IMR-90 (cell line): ENCODE data around the gene TXNRD1. TPM values are rescaled to one million over a fixed set of nuclear protein-coding genes. Genes with fewer than 3 reads are reported as not detected.

Experiments
- ATAC-seq: fragments of 200-7000 bp; cut with Tn5 transposase; 2 replicates; pipeline ENCODE4 v1.9.1; 2020; ENCODE audit warnings: low read depth, mild to moderate bottlenecking, moderate library complexity
- BruUV-seq: library from RNA; stranded (reverse); fragments of 400-500 nt; replicated peaks from 2 replicates; lab custom pipeline; 2021; lab: Mats Ljungman, UMichigan
- CTCF ChIA-PET: fragments of 300-600 bp; formaldehyde crosslinking; extraction: SDS; loops from one replicate; lab custom pipeline; 2021; ENCODE audit warnings: antibody characterized with exemption; lab: Yijun Ruan, JAX
- POLR2A ChIA-PET: fragments of 300-600 bp; sonication (Branson Sonifier 250); formaldehyde crosslinking; loops from one replicate; lab custom pipeline; 2022; ENCODE audit warnings: antibody characterized with exemption; ENCODE audit not compliant: unreplicated experiment; lab: Charles Lee
- DNase-seq: peaks from one replicate; pipeline ENCODE4 v3.0.0; 2013
- H2AFZ ChIP-seq: replicated peaks from 2 replicates; pipeline ENCODE3; 2013; ENCODE audit warnings: low read length, mild to moderate bottlenecking; ENCODE audit not compliant: poor library complexity
- H2AK5ac ChIP-seq: 2 replicates; pipeline ENCODE4 v1.6.1; 2013; ENCODE audit warnings: low read depth, low read length, inconsistent platforms
- H2AK9ac ChIP-seq: replicated peaks from 2 replicates; pipeline ENCODE3; 2013; ENCODE audit warnings: mild to moderate bottlenecking, low read depth, low read length, moderate library complexity; ENCODE audit not compliant: poor library complexity
- H2BK120ac ChIP-seq: 2 replicates; pipeline ENCODE4 v1.6.1; 2013; ENCODE audit warnings: low read depth, low read length, inconsistent platforms
- H2BK15ac ChIP-seq: 3 replicates; pipeline ENCODE4 v1.6.1; 2013; ENCODE audit warnings: low read depth, low read length, inconsistent platforms
- H2BK20ac ChIP-seq: 2 replicates; pipeline ENCODE4 v1.6.1; 2013; ENCODE audit warnings: low read depth, mild to moderate bottlenecking, inconsistent platforms, low read length, moderate library complexity
- H2BK5ac ChIP-seq: 2 replicates; pipeline ENCODE4 v1.6.1; 2013; ENCODE audit warnings: mild to moderate bottlenecking, low read depth, low read length, inconsistent platforms; ENCODE audit not compliant: poor library complexity, severe bottlenecking
- H3K14ac ChIP-seq: replicated peaks from 2 replicates; pipeline ENCODE4 v1.6.1; 2013; ENCODE audit warnings: low read depth, low read length, inconsistent platforms
- H3K18ac ChIP-seq: 2 replicates; pipeline ENCODE4 v1.6.1; 2013; ENCODE audit warnings: low read depth, low read length, control low read depth
- H3K23ac ChIP-seq: 2 replicates; pipeline ENCODE4 v1.6.1; 2013; ENCODE audit warnings: low read depth, low read length, inconsistent platforms
- H3K27ac ChIP-seq: 2 replicates; pipeline ENCODE4 v1.5.1; 2013; ENCODE audit warnings: mild to moderate bottlenecking, control low read depth, low read length; ENCODE audit not compliant: insufficient read depth
- H3K27me3 ChIP-seq: 2 replicates; pipeline ENCODE4 v1.6.1; 2013; ENCODE audit warnings: low read length; ENCODE audit not compliant: control insufficient read depth, insufficient read depth
- H3K36me3 ChIP-seq: 2 replicates; pipeline ENCODE4 v1.6.1; 2013; ENCODE audit warnings: low read length, mixed read lengths; ENCODE audit not compliant: control insufficient read depth, insufficient read depth
- H3K4ac ChIP-seq: 2 replicates; pipeline ENCODE4 v1.6.1; 2013; ENCODE audit warnings: low read depth, low read length, inconsistent platforms
- H3K4me1 ChIP-seq: 2 replicates; pipeline ENCODE4 v1.6.1; 2013; ENCODE audit warnings: low read length, mixed read lengths; ENCODE audit not compliant: control insufficient read depth, insufficient read depth
- H3K4me2 ChIP-seq: 2 replicates; pipeline ENCODE4 v1.6.1; 2013; ENCODE audit warnings: low read depth, mild to moderate bottlenecking, control low read depth, low read length, moderate library complexity
- H3K4me3 ChIP-seq: 2 replicates; pipeline ENCODE4 v1.5.1; 2013; ENCODE audit warnings: low read depth, mild to moderate bottlenecking, control low read depth, low read length, moderate library complexity; ENCODE audit not compliant: insufficient read depth
- H3K56ac ChIP-seq: 2 replicates; pipeline ENCODE4 v1.6.1; 2013; ENCODE audit warnings: low read length, inconsistent platforms; ENCODE audit not compliant: insufficient read depth; ENCODE audit errors: extremely low read depth
- H3K79me1 ChIP-seq, 2 experiments: 2 replicates each; pipeline ENCODE4 v1.6.1; 2013; ENCODE audit warnings: low read length in 2 of 2, inconsistent platforms in 1 of 2, low read depth in 1 of 2
- H3K9ac ChIP-seq: 2 replicates; pipeline ENCODE4 v1.6.1; 2013; ENCODE audit warnings: low read depth, low read length, control low read depth
- H3K9me1 ChIP-seq: 2 replicates; pipeline ENCODE4 v1.6.1; 2013; ENCODE audit warnings: low read length, inconsistent platforms; ENCODE audit not compliant: insufficient read depth
- H3K9me3 ChIP-seq: 2 replicates; pipeline ENCODE4 v1.6.1; 2013; ENCODE audit warnings: low read length; ENCODE audit not compliant: control insufficient read depth, insufficient read depth
- H4K20me1 ChIP-seq: 2 replicates; pipeline ENCODE4 v1.6.1; 2013; ENCODE audit warnings: low read length, inconsistent platforms; ENCODE audit not compliant: insufficient read depth
- H4K5ac ChIP-seq: 2 replicates; pipeline ENCODE4 v1.6.1; 2013; ENCODE audit warnings: mild to moderate bottlenecking, low read depth, low read length, control low read depth
- H4K8ac ChIP-seq, 2 experiments: 2 replicates each; pipeline ENCODE4 v1.6.1; 2013; ENCODE audit warnings: low read depth in 2 of 2, low read length in 2 of 2, control low read depth in 1 of 2, inconsistent platforms in 1 of 2
- H4K91ac ChIP-seq: 2 replicates; pipeline ENCODE4 v1.6.1; 2013; ENCODE audit warnings: low read depth, low read length, inconsistent platforms; ENCODE audit not compliant: insufficient read depth
- CHD1 ChIP-seq: IDR thresholded peaks from 2 replicates; pipeline ENCODE4 v1.6.1; 2012; ENCODE audit warnings: low read depth, low read length, improper control_type of control experiment
- FOS ChIP-seq: fragments of 150-350 bp; IDR thresholded peaks from 2 replicates; pipeline ENCODE4 v1.6.1; 2016; ENCODE audit warnings: low read depth, low read length
- MAFK ChIP-seq: IDR thresholded peaks from 2 replicates; pipeline ENCODE4 v1.6.1; 2012; ENCODE audit warnings: low read depth, low read length, improper control_type of control experiment
- MAZ ChIP-seq: IDR thresholded peaks from 2 replicates; pipeline ENCODE4 v1.6.1; 2012; ENCODE audit warnings: low read depth, mild to moderate bottlenecking, low read length, improper control_type of control experiment, moderate library complexity, borderline replicate concordance
- MXI1 ChIP-seq: IDR thresholded peaks from 2 replicates; pipeline ENCODE4 v1.6.1; 2012; ENCODE audit warnings: low read depth, mild to moderate bottlenecking, low read length, moderate library complexity, borderline replicate concordance
- NFE2L2 ChIP-seq: fragments of 150-350 bp; IDR thresholded peaks from 2 replicates; pipeline ENCODE4 v1.6.1; 2016; ENCODE audit warnings: low read depth, mild to moderate bottlenecking, low read length
- RAD21 ChIP-seq: IDR thresholded peaks from 2 replicates; pipeline ENCODE4 v1.6.1; 2012; ENCODE audit warnings: low read length, improper control_type of control experiment
- RCOR1 ChIP-seq: IDR thresholded peaks from 2 replicates; pipeline ENCODE4 v1.6.1; 2012; ENCODE audit warnings: mild to moderate bottlenecking, low read length, improper control_type of control experiment; ENCODE audit not compliant: insufficient replicate concordance
- RFX5 ChIP-seq: IDR thresholded peaks from 2 replicates; pipeline ENCODE4 v1.8.0; 2012; ENCODE audit warnings: low read depth, mild to moderate bottlenecking, low read length, moderate library complexity
- SMC3 ChIP-seq: fragments of 150-350 bp; IDR thresholded peaks from 2 replicates; pipeline ENCODE4 v1.6.1; 2016; ENCODE audit warnings: low read depth, mild to moderate bottlenecking, antibody characterized with exemption, low read length, moderate library complexity
- WGBS, 2 experiments: methylation state at CpG; one replicate each; pipeline versions ENCODE4 v1.1.5 to v1.1.7; 2013; ENCODE audit warnings: missing lambda C conversion rate in 2 of 2; ENCODE audit not compliant: insufficient read length in 1 of 2; ENCODE audit errors: extremely low coverage in 2 of 2; 5-methylcytosine and 5-hydroxymethylcytosine counted together
- dilution Hi-C: fragments of 300-500 bp; cut with HindIII; formaldehyde crosslinking; loops from one replicate; pipeline ENCODE4 v1.14.3; 2018; ENCODE audit warnings: low sequenced_read_pairs; ENCODE audit not compliant: unreplicated experiment
- in situ Hi-C: fragments of 300-500 bp; cut with MboI; formaldehyde crosslinking; loops from 3 replicates; pipeline ENCODE4 v1.14.3; 2019; ENCODE audit warnings: low sequenced_read_pairs, inconsistent platforms, mixed read lengths
- intact Hi-C: fragments of 100-400 bp; cut with micrococcal nuclease; formaldehyde crosslinking; loops from 2 replicates; pipeline ENCODE4 v1.10.0; 2022
- polyA plus RNA-seq, 3 experiments: library from polyadenylated mRNA; depleted of rRNA; stranded (reverse); fragments of >200 nt; gene quantifications; 2 replicates each; pipeline ENCODE4 v1.2.3, GENCODE V29; 2012; ENCODE audit warnings: low replicate concordance in 1 of 3
- total RNA-seq: library from RNA; depleted of rRNA; stranded (reverse); fragments of >200 nt; gene quantifications from 2 replicates; pipeline ENCODE4 v1.2.3, GENCODE V29; 2012
- TF ChIP-seq, protein P1 (sequence below): conservative IDR thresholded peaks from 2 replicates; pipeline ENCODE4 v1.5.1; 2012; ENCODE audit warnings: mild to moderate bottlenecking, low read depth, low read length, improper control_type of control experiment

TXNRD1 gene
- total and polyA plus RNA-seq, 2 of the 4 experiments (the other 2 are of a cell fraction), result 379 to 582 TPM

DNA sequence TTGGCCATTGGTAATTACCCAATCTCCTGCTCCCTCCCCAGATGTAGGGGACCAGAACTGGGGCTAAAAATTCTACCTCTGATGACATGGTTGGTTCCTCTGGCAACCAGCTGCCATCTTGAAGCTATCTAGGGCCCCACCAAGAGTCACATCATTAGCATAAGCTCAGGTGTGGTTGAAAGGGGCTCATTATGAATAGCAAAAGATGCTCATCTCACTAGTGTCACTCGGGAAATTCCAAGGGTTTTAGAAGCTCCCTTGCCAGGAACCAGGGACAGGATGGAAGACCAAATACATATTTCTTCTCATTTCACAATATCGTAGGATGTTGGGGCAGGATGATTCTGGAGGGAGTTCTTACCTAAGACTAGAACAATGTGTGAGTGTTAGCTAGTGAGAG, 126.6 kb downstream of the TXNRD1 start:
- Histone ChIP-seq H3K23ac (no peak overlapping the region), H3K56ac (no peak overlapping the region), H2AK9ac (no peak overlapping the region), H3K9ac (no peak overlapping the region), H2AK5ac (no peak overlapping the region), H4K91ac (no peak overlapping the region), H4K5ac (no peak overlapping the region), H3K4ac (no peak overlapping the region), H4K8ac (no peak overlapping the region), H3K4me2 (no peak overlapping the region), H3K27me3 (no peaks in the 10 kb centered on the region), H4K20me1 (peaks cover 82% of the 10 kb centered on the region), H3K9me3 (no peaks in the 10 kb centered on the region), H2BK120ac (no peak overlapping the region), H2BK5ac (no peak overlapping the region), H3K9me1 (peaks cover 11% of the 10 kb centered on the region), H3K14ac (no peak overlapping the region), H3K4me3 (no peak overlapping the region), H2AFZ (no peak overlapping the region), H3K79me1 (peaks cover 46 to 67% of the 10 kb centered on the region in 2 experiments), H3K36me3 (peaks cover 66% of the 10 kb centered on the region), H3K4me1 (peaks cover 7% of the 10 kb centered on the region; the same call in 1 of the 2 replicates), H2BK20ac (no peak overlapping the region), H3K18ac (no peak overlapping the region), H3K27ac (no peak overlapping the region), H2BK15ac (no peak overlapping the region)
- CTCF ChIA-PET, result no interaction called here
- WGBS, 2 experiments, result no CpG with 5 or more reads among the region's 2 CpGs
- POLR2A ChIA-PET, result no interaction called here
- DNase-seq, result no peak
- TF ChIP-seq SMC3 (no peak), NFE2L2 (no peak), MXI1 (no peak), MAFK (no peak), MAZ (no peak), RAD21 (no peak), CHD1 (no peak), FOS (no peak), RFX5 (no peak), RCOR1 (no peak)
- TF ChIP-seq, protein P1, sequence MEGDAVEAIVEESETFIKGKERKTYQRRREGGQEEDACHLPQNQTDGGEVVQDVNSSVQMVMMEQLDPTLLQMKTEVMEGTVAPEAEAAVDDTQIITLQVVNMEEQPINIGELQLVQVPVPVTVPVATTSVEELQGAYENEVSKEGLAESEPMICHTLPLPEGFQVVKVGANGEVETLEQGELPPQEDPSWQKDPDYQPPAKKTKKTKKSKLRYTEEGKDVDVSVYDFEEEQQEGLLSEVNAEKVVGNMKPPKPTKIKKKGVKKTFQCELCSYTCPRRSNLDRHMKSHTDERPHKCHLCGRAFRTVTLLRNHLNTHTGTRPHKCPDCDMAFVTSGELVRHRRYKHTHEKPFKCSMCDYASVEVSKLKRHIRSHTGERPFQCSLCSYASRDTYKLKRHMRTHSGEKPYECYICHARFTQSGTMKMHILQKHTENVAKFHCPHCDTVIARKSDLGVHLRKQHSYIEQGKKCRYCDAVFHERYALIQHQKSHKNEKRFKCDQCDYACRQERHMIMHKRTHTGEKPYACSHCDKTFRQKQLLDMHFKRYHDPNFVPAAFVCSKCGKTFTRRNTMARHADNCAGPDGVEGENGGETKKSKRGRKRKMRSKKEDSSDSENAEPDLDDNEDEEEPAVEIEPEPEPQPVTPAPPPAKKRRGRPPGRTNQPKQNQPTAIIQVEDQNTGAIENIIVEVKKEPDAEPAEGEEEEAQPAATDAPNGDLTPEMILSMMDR, result no peak
- in situ Hi-C loops (no loop called here), intact Hi-C loops (no loop called here), dilution Hi-C loops (no loop called here)
- no TSS peak for BruUV-seq
- no peak for ATAC-seq
